Left ventricle myocardium inferior (tissue), 1 donor: ENCODE data around the gene INTS2. TPM values are rescaled to one million over a fixed set of nuclear protein-coding genes. Genes with fewer than 3 reads are reported as not detected.
A peak's percentile ranks its signal among the peaks of the same experiment; 100 is the strongest.

Experiments
- DNase-seq: peaks from one replicate; pipeline ENCODE4 v3.0.0-alpha.2; 2020
- H3K27ac ChIP-seq: fragments of 200-600 bp; replicated peaks from 2 replicates; pipeline ENCODE4 v1.8.0; 2021
- H3K27me3 ChIP-seq: fragments of 200-600 bp; 2 replicates; pipeline ENCODE4 v1.8.0; 2021; ENCODE audit warnings: low read depth
- H3K36me3 ChIP-seq: fragments of 200-600 bp; 2 replicates; pipeline ENCODE4 v1.8.0; 2021
- H3K4me1 ChIP-seq: fragments of 200-600 bp; 2 replicates; pipeline ENCODE4 v1.8.0; 2021
- H3K4me3 ChIP-seq: fragments of 200-600 bp; 2 replicates; pipeline ENCODE4 v1.8.0; 2021; ENCODE audit warnings: mild to moderate bottlenecking, moderate library complexity
- H3K9me3 ChIP-seq: fragments of 200-600 bp; replicated peaks from 2 replicates; pipeline ENCODE4 v1.8.0; 2021
- CTCF ChIP-seq: fragments of 200-600 bp; IDR thresholded peaks from 2 replicates; pipeline ENCODE4 v1.8.0; 2021; ENCODE audit warnings: antibody characterized with exemption, mild to moderate bottlenecking, borderline replicate concordance
- intact Hi-C: fragments of 100-400 bp; cut with micrococcal nuclease; formaldehyde crosslinking; loops from one replicate; pipeline ENCODE4 v1.11.0; 2022
- long read RNA-seq: library from polyadenylated mRNA; unstranded; transcript quantifications from one replicate; pipeline ENCODE4 v2.0.0, GENCODE V29; 2021
- total RNA-seq: library from RNA; stranded (reverse); fragmentation: NEBNext Ultra II Directional; extraction: Animal tissue kit (Norgen Biotek cat#: 25700); gene quantifications from one replicate; pipeline ENCODE4 v1.2.1, GENCODE V29; 2021
- donor health status: DM: no; HTN: yes; CAD: no; lungs with severe emphysema.

INTS2 gene
- total RNA-seq = 10.9 TPM
- long read RNA-seq, full-length matches to known transcripts = 7 of 10 reads
- long read RNA-seq, partial matches to known transcripts = 3 of 10 reads
- long read RNA-seq, other reads (novel, unspliced or antisense) = 0 of 10 reads

GRCh38 chr17:61927208-61928100 lies at the start of gene INTS2:
TSS of gene INTS2 (minus strand) at chr17:61927982. CDS start at chr17:61926644, 1,338 bp downstream.
- TF ChIP-seq CTCF = no peak
- peaks cover 21% of the 10 kb centered on the region for H3K4me1 ChIP-seq
- intact Hi-C loops = no loop called here
- H3K27me3 ChIP-seq = no peaks in the 10 kb centered on the region
- peaks cover 27% of the 10 kb centered on the region for H3K36me3 ChIP-seq
- H3K27ac ChIP-seq = peak within 1 kb of the TSS; percentile 88
- DNase-seq = peak; percentile 97
- peak within 1 kb of the TSS; percentile 92 for H3K4me3 ChIP-seq
- H3K9me3 ChIP-seq = no peaks in the 10 kb centered on the region

- no peak overlapping the region for H3K4me3 ChIP-seq
- intact Hi-C loops = no loop called here
- H3K36me3 ChIP-seq = peaks cover 72% of the 10 kb centered on the region
- H3K4me1 ChIP-seq = no peaks in the 10 kb centered on the region
- no peak for TF ChIP-seq CTCF
- no peaks in the 10 kb centered on the region for H3K9me3 ChIP-seq
- no peak for DNase-seq
- no peaks in the 10 kb centered on the region for H3K27me3 ChIP-seq
- no peak overlapping the region for H3K27ac ChIP-seq
Observed at GRCh38 chr17:61974115-61974514, 46.3 kb upstream of the INTS2 start.

GRCh38 chr17:61972311-61972710 lies 44.5 kb upstream of the INTS2 start:
- TF ChIP-seq CTCF = no peak
- no peak for DNase-seq
- no peaks in the 10 kb centered on the region for H3K4me1 ChIP-seq
- H3K36me3 ChIP-seq = peaks cover 76% of the 10 kb centered on the region
- no peaks in the 10 kb centered on the region for H3K9me3 ChIP-seq
- no peak overlapping the region for H3K27ac ChIP-seq
- no peak overlapping the region for H3K4me3 ChIP-seq
- H3K27me3 ChIP-seq = no peaks in the 10 kb centered on the region
- intact Hi-C loops = no loop called here

GRCh38 chr17:61970030-61970429 lies 42.2 kb upstream of the INTS2 start:
- DNase-seq = no peak
- TF ChIP-seq CTCF = no peak
- no peaks in the 10 kb centered on the region for H3K27me3 ChIP-seq
- H3K36me3 ChIP-seq = peaks cover 79% of the 10 kb centered on the region
- no peak overlapping the region for H3K4me3 ChIP-seq
- no peaks in the 10 kb centered on the region for H3K9me3 ChIP-seq
- no peak overlapping the region for H3K27ac ChIP-seq
- intact Hi-C loops = no loop called here
- H3K4me1 ChIP-seq = no peaks in the 10 kb centered on the region

GRCh38 chr17:61968757-61969156 lies 41.0 kb upstream of the INTS2 start:
- DNase-seq = no peak
- Histone ChIP-seq H3K27ac (no peak overlapping the region), H3K4me3 (no peak overlapping the region), H3K4me1 (no peaks in the 10 kb centered on the region), H3K9me3 (no peaks in the 10 kb centered on the region), H3K27me3 (no peaks in the 10 kb centered on the region), H3K36me3 (peaks cover 92% of the 10 kb centered on the region)
- intact Hi-C loops = no loop called here
- no peak for TF ChIP-seq CTCF
